ENCODE data around the gene GORAB.

DNA sequence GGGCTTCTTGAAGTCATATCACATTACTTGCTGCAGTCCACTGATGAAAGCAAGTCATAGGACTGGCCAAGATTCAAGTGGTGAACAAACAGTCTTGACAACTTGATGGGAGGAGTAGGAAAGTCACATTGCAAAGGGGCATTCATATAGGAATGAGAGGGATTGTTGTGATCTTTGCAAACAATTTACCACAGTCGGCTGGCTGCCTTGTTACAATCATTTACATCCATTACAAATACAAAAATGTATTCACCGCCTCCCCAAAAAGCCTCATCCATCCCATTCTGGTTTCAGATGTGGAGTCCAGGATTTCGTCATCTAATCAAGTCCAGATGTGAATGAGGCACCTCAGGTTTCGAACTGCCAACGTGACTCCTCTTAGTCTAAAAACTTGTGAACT lies 26.8 kb downstream of the GORAB start:
- TF ChIP-seq CEBPB (IDR thresholded peaks at IDR 0.05; ENCODE audit: low read depth, low read length) = no peak
- TF ChIP-seq, protein P1, sequence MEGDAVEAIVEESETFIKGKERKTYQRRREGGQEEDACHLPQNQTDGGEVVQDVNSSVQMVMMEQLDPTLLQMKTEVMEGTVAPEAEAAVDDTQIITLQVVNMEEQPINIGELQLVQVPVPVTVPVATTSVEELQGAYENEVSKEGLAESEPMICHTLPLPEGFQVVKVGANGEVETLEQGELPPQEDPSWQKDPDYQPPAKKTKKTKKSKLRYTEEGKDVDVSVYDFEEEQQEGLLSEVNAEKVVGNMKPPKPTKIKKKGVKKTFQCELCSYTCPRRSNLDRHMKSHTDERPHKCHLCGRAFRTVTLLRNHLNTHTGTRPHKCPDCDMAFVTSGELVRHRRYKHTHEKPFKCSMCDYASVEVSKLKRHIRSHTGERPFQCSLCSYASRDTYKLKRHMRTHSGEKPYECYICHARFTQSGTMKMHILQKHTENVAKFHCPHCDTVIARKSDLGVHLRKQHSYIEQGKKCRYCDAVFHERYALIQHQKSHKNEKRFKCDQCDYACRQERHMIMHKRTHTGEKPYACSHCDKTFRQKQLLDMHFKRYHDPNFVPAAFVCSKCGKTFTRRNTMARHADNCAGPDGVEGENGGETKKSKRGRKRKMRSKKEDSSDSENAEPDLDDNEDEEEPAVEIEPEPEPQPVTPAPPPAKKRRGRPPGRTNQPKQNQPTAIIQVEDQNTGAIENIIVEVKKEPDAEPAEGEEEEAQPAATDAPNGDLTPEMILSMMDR (conservative IDR thresholded peaks at IDR 0.05; ENCODE audit: low read depth, low read length) = no peak
- no peak for TF ChIP-seq SMC3 (IDR thresholded peaks at IDR 0.05; ENCODE audit: low read depth, low read length)
- no peak for TF ChIP-seq RFX5 (IDR thresholded peaks at IDR 0.05; ENCODE audit: low read depth, low read length)
- TF ChIP-seq MXI1 (IDR thresholded peaks at IDR 0.05; ENCODE audit: borderline replicate concordance, low read depth, low read length) = no peak
- no peak for TF ChIP-seq POLR2A (IDR thresholded peaks at IDR 0.05; ENCODE audit: low read depth, low read length)
- TF ChIP-seq, protein P2, sequence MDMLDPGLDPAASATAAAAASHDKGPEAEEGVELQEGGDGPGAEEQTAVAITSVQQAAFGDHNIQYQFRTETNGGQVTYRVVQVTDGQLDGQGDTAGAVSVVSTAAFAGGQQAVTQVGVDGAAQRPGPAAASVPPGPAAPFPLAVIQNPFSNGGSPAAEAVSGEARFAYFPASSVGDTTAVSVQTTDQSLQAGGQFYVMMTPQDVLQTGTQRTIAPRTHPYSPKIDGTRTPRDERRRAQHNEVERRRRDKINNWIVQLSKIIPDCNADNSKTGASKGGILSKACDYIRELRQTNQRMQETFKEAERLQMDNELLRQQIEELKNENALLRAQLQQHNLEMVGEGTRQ (IDR thresholded peaks at IDR 0.05; ENCODE audit: low read depth, low read length) = no peak
- no peak for TF ChIP-seq MAFK (IDR thresholded peaks at IDR 0.05; ENCODE audit: low read depth, low read length)
- no peak for TF ChIP-seq CHD1 (IDR thresholded peaks at IDR 0.05; ENCODE audit: low read depth, low read length)
- TF ChIP-seq RAD21 (IDR thresholded peaks at IDR 0.05; ENCODE audit: low read length) = no peak
- TF ChIP-seq FOS (IDR thresholded peaks at IDR 0.05; ENCODE audit: low read depth, low read length) = no peak
- TF ChIP-seq, protein P3, sequence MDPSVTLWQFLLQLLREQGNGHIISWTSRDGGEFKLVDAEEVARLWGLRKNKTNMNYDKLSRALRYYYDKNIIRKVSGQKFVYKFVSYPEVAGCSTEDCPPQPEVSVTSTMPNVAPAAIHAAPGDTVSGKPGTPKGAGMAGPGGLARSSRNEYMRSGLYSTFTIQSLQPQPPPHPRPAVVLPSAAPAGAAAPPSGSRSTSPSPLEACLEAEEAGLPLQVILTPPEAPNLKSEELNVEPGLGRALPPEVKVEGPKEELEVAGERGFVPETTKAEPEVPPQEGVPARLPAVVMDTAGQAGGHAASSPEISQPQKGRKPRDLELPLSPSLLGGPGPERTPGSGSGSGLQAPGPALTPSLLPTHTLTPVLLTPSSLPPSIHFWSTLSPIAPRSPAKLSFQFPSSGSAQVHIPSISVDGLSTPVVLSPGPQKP (IDR thresholded peaks at IDR 0.05; ENCODE audit: borderline replicate concordance, low read depth, low read length) = no peak
- TF ChIP-seq BHLHE40 (IDR thresholded peaks at IDR 0.05; ENCODE audit: low read depth, low read length) = no peak
